HG02973 (cell line): ENCODE data around the gene PTGIS.

Experiments
- ATAC-seq: cut with Tn5 transposase; IDR thresholded peaks from one replicate; pipeline ENCODE4 v1.9.1; 2021; ENCODE audit warnings: moderate library complexity; ENCODE audit not compliant: unreplicated experiment

The PTGIS gene

DNA sequence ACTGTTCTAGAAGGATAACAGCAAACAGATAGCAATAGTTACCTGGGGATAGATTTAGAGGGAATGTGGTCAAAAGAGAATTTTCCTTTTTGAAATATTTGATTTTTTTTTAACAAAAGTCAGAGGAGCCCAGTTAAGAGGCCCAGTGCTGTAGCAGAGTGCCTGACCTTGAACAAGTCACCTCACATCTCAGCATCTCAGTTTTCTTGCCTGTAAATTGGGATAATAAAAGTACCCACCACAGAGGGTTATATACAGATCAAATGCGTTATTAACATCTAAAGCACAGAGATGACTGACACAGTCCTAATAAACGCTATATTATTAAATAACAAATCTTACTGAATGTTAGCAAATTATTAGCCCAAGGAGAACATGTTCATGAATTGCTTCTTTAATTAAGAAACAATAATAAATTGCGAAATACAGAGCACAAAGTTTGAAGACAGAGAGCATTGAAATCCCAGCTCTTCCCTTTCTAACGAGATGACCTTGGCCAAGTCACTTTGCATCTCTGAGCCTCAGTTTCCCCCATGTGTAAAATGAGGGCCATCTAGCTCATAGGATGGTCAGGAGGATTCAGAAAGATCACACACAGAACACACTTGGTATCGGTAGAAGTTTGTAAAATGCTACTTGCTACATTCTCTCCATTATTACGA is 35.5 kb downstream of the PTGIS start:
- no peak for ATAC-seq

DNA sequence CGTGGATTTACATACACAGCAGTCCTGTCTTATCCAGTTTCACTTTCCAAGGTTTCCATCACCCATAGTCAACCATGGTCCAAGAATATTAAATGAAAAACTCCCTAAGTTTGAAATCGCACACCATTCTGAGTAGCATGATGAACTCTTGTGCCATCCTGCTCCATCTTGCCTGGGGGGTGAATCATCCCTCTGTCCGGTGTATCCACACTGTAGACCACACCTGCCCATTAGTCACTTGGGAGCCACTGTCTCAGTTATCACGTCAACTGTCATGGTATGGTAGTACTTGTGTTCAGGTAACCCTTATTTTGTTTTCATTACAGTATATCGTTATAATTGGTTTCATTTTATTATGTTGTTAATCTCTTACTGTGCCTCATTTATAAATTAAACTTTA is 38.5 kb downstream of the PTGIS start:
- ATAC-seq = no peak

DNA sequence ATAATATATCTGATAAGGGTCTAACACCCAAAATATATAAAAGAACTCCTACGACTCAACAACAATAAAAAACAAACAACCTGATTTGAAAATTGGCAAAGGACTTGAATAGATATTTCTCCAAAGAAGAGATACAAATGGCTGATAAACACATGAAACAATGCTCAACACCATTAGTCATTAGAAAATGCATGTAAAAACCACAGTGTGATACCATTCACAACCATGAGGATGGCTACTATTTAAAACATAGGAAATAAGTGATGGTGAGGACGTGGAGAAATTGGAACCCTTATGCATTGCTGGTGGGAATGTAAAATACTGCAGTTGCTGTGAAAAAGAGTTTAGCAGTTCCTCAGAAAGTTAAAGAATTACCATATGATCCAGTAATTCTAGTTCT is 41.4 kb downstream of the PTGIS start:
- ATAC-seq = no peak

DNA sequence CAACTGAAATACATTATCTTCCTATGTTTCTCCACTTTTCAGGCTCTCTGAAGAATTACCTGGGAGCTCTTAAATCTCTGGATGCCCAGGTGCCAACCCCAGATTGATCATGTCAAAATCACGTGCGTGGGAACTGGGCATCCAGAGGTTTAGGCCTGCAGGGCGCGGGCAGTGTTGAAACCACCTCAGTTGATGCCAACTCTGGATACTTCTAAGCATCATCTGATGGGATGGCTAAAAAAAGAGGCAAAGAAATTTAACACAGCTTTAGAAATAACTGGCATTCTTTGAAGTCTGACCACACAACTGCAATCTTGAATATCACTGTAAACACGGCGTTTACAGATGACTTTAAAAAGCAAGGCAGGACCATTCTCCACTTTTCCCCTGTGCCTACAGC is 41.9 kb downstream of the PTGIS start:
- ATAC-seq = no peak

DNA sequence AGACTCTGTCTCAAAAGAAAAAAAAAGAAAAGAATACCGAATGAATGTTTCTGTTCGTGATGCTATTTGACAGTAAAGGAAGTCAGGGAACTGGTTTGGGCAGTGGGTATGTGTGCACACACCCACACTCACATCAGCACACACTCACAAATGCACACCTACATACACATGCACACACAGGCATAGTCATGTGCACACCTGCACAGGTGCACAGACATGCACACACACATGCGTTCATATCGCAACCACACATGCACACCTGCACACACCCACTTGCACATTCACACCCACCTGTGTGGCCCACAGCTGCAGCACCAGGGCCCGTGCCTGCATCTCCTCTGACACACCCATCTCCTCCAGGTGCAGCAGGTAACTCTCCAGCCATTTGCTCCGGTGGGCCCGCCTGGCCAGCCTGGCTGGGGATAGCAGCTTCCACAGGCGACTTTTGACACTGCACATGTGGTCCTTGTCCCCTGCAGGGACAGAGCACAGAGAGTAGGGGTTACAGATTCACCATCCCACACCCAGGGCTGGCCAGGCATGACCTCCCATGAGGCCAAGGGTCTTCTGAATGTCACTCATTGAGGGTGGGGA is 44.1 kb downstream of the PTGIS start:
- no peak for ATAC-seq

DNA sequence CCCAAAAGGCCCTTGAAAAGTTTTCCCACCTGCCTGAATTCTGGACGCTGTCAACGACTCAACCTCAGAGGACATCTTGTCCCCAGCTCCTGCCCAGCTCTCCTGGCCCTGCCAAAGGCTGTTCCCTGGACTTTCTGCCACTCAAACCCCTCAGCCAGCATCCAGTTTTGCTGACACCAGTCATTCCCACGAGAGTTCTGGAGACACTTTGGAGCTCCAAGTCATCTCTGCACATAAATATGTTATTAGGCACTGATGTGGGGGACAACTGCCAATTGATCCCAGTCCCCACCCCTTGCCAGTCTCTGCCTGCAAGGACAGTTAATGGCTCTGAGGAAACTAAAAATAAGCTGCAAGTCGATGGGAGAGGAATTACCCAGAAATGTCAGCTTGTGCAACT is 46.6 kb downstream of the PTGIS start:
- ATAC-seq = no peak

DNA sequence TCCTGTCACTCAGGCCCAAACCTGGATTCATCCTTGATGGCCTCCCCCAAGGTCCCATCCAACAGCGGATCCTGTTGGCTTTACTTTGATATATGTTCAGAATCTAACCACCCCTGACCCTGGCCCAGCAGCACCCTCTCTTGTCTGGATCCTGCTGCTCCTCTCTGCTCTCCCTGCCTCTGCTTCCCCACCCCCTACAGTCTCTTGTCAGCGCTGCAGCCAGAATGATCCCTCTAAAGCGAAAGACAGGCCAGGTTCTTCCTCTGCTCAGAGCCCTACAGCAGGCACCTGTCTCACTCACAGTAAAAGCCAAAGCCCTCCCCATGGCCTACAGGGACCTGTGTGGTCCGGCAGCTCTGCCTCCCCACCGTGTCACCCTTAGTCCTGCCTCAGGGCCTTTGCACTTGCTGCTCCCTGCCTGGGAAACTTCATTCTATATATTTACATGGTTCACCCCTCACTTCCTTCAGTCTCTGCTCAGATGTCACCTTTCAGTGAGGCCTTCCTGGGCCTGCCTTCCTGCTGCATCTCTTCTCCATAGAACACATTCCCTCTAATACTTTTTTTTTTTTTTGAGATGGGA is 48.1 kb downstream of the PTGIS start:
- no peak for ATAC-seq

DNA sequence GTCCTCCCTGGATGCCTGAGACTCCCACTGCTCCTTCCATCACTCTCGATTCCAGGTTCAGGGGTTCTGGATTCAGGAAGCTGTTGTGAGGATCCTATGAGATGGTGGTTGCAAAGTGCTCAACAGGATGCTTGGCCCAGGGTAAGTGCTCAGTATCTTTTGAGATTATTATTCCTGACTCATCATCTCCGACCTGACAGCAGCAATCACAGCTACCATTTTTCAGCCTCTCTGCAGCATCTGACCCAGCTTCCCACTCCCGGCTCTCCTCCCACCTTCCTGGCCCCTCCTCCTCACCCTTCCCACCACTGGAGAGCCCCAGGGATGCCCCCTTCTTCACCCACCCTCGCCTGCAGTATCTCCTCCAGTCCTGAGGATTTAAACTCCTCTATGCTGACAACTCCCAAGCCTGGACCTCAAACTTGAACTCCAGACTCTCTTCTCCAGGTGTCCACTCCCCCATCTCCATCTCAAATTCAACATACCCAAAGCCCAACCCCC is 48.7 kb downstream of the PTGIS start:
- ATAC-seq = no peak

DNA sequence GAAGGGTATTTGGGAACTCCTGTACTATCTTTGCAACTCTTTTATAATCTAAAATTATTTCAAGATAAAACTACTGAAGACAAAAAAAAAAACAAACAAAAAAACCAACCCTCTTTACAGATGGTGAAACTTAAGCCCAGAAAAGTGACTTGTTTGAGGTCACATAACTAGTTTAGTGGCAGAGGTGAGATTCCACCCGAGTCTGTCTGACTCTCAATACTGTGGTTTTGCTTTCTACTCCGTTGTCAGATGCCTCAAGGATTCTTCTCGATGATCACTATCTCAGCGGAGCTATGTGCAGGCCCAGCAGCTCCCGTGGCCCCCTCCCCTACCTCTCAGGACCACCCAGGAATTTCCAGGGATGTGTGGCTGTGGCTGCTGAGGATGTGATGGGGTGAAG is 49.4 kb downstream of the PTGIS start:
- no peak for ATAC-seq

DNA sequence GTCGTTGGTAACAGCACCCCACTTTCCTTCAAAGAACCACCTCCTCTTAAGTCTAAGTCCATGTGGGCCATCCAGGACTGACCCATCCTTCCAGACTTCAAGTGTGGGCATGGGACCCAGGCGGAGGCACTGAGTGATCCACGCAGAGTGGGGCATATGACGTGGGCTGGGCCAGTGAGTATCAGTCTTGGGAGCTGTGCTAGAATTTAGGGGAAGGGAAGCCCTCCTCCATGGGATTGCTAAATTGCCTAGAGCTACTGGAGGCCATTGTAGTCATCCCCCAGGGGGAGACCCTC is 50.2 kb downstream of the PTGIS start:
- ATAC-seq = no peak

DNA sequence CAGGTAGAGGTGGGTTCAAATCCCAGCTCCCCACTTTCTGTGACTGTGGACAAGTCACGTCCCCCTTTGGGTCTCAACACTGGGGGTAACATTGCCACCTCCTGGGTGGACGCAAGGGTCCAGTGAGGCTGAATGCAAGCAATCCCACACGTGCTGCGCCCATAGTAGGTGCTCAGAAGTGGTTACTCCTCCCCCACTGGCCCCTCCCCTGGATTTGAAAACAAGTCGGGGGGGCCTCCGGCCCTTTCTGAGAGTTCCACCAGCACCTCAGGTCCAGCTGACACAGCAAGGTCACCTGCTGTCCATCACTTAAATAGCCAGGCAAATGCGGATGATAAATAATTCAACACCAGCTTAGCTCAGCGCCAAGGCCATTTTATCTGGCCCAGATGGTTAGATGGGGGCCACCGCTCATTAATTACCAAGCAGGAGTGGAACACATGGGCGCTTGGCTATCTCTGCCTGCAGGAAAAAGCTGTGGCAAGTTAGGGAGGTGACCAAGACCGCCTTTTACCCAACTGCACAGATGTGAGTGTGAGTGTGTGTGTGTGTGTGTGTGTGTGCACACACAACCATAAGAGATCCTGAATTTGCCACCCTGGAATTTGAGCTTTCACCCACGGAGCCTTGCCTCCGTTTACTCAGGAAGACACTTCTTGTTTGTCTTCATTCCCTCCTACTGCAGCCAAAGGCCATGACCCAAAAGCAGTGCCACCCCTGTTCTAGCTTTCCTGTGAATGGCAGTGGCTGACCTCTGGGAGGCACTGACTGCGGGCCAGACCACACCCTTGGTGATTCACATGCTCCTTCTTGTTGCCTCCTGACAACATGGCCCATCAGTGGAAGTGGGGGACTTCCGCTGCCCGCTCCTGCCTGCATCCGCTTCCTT is 50.8 kb downstream of the PTGIS start:
- no peak for ATAC-seq

DNA sequence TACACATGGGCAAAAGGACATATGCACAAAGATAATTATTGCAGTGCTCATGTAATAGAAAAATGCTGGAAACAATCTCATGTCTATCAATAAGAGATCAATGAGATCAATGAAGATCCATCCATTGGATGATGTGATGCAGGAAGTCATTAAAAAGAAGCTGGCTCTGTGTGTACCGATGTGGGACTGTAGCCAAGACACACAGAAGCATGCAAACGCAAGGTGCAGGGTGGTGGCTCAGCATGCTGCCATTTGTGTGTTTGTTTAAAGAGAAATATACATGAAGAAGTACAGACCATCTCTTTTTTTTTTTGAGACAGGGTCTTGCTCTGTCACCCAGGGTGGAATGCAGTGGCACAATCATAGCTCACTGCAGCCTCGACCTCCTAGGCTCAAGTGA is 52.4 kb downstream of the PTGIS start:
- no peak for ATAC-seq

DNA sequence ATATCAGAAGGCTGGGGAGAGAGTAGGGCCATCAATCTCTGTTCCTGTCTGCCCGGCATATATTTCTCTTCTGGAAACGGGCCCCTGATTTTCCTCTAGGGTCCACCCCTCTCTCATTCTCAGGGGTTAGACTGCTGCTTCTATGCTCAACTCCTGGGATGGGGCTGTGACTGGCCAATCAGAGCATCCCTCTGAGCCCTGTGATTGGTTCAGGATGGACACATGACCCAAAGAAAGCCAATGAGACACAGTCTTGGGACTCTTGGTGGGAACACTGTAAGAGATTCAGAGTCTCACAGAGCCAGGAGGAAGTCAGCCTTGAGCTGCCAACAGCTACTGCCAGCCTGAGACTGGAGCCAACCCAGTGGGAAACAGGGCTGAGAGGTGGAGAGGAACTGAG is 54.4 kb downstream of the PTGIS start:
- no peak for ATAC-seq

DNA sequence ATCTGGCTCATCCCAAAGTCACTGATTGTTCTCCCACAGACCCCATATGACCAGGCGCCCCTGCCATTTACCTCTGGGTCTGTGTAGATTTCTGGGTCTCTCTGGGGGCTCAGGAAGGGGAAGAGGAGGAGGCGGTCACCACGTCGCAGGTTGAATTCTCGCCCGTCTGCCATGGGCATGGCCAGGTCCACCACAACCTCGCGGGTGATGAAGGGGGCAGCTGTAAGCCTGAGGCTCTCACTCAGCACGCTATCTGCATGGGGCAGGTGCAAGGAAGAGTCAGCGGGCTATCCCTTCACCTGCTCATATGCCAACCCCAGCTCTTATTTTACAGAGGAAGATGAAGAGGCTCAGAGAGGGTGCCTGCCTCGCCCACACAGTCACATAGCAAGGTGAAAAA is 54.9 kb downstream of the PTGIS start:
- no peak for ATAC-seq

DNA sequence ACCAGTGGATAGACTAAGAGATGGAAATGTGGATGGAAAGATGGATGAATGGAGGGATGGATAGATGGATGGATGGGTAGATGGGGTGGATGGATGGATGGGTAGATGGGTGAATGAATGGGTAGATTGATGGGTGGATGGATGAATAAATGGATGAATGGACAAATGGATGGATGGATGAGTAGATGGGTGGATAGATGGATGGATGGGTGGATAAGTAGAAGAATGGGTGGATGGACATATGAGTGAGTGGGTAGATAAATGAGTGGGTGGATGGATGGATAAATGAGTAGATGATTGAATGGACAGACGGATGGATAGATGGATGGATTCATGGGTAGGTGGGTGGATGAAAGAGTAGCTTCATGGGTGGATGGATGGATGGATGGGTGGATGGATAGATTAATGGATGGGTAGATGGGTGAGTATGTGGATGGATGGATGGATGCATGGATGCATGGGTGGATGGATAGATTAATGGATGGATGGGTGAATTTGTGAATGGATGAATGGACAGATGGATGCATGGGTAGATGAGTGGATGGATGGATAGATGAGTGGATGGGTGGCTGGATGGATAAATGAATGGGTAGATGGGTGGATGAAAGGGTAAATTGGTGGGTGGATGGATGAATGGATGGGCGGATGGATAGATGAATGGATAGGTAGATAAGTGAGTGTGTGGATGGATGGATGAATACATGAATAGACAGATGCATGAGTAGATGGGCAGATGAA is 56.0 kb downstream of the PTGIS start:
- no peak for ATAC-seq

DNA sequence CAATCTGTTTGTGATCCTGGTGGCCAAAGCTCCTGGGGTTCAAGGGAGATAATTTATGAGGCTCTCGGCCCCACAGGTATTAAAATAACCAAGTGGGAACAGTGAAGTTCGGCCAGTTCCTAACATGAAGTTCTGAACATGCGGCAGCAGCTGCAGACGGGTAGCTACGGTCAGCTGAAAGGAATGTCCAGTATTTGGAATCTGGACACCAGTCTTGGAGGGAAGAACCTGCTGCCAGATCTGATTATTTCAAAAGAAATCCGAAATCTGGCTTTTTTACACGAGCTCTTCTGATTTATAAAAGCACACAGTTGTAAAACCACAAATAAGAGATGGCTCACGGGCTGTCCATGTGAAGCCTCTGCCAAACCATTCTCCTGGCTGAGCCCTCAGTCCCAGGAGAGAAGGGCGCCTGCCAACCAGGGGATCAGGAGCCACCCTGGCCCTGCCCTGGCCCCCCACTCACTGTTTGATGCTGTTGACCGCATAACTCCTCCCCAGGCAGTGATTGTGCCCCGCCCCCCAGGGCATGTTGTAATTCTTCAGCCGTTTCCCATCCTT is 57.3 kb downstream of the PTGIS start:
- ATAC-seq = no peak

DNA sequence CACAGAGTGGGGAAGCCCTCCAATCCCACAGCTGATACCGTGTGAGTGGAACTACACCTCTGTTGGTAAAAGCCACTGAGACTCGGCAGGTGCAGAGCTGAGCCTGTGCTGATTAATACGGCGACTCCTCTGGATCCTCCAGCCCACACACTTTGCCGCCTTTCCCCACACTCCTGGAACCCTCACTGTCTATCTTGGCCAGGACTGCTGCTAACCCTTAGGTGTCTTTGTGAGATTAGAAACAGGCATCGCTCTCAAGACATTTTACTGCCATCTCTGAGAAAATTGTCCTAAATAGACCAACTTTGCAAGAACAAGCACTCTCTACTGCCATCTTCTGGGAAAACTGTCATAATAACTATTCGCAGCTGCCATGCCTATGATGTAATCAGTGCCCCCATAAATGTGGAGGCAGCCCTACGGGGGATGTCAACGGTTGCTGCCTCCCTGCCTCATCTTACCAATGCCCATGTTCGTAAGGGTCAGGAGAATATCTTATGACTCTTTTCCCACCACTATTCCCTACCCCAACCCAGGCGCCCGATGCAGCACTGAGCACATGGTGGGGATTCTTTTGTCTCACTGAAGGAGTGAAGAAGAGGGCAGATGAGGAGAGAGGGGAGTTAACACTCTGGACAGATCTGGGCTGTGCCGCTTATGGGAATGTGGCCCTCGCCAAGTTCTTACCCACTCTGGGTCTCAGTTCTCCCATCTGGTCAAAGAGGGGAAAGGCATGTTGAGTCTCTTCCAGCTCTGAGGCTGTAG is 59.3 kb downstream of the PTGIS start:
- no peak for ATAC-seq

DNA sequence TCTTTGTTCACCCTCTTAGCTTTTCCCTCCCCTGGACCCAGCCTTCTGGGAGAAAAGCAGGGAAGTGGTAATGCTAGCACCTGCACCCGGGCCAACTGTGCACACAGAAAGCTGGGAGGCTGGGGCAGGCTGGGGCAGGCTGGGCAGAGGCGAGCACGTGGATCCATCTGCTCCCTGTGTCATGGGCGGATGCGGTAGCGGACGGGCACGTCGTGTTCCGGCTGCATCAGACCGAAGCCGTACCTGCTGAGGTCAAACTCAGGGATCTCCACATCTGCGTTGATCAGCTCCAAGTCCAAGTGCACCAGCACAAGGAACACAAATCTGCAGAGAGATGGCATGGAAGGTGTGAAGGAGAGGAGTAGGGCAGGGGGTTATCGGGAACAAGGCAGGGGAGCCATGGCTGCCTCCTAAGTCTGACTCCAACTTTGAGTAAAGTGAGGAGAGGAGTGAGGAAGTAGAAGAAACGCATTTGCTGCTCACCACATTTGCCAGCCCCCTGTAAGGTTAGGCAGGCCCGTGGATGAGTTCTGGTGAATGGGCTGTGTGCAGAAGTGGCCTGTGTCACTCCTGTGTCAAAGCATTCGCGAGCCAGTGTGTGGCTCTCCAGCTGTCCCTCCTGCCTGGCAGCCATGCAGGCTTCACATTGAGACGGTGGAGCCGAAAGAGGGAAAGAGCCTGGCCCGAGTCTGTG is 60.0 kb downstream of the PTGIS start:
- ATAC-seq = no peak

DNA sequence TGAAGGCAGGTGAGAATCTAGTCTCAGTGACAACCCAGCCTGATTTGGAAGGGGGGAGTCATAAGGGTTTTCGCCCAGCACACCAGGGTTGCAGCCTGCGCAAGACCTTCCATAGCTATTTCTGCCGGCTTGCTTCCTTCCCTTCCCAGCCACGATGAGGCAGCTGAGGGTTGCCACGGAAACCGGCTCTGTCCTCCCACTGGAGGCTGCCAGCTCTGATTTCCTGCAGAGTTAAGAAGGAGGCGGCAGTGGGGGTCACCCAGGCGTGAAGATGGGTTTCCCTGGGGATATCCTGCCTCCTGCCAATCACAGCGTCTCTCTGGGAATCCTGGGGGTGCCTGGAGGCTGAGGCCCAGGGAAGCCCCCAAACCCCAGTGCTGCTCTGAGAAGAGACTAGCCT is 62.4 kb downstream of the PTGIS start:
- ATAC-seq = no peak

DNA sequence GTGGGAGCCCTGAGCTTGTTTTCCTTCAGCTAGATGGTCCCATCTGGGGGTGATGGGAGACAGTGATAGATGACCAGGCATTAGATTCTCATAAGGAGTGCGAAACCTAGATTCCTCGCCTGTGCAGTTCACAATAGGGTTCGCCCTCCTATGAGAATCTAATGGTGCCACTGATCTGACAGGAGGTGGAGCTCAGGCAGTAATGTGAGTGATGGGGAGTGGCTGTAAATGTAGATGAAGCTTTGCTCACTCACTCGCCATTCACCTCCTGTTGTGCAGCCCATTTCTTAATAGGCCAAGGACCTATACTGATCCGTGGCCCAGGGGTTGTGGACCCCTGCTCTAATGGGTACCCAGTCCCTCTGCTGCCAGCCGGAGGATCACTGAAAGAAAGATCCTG is 64.8 kb downstream of the PTGIS start:
- no peak for ATAC-seq
